HG03460 (cell line): Measurements from ENCODE around the gene XAGE3.
"Not testable (repeated sequence)": the region's sequence is repeated elsewhere in the genome, so short reads cannot be mapped to it uniquely, and the experiment has no call there.

ENCODE experiments used
- ATAC-seq: cut with Tn5 transposase; IDR thresholded peaks from one replicate; pipeline ENCODE4 v1.9.1; 2021; ENCODE audit not compliant: unreplicated experiment

Gene XAGE3

GRCh38 chrX:52843619-52844018 lies 24.3 kb downstream of the XAGE3 start:
- ATAC-seq: not testable (repeated sequence)

DNA sequence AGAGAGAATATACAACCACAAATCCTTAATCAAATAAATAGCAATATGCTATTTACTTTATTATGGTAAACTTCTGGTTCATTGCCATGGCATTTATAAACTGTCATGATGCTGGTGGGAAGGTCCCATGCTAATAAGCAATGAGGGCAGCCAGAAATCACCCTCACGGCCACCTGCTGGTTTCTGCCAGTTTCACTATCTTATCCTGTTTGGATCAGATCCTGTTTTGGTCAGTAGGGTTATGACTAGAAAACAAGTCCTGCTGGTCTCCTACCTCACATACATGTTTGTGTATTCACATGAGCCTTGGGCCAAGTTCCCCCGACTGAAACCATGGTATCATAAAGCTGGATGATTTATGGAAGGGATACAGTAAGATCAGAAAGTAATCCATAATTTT lies 28.7 kb downstream of the XAGE3 start:
- no peak for ATAC-seq

GRCh38 chrX:52830551-52830950 lies 37.3 kb downstream of the XAGE3 start:
- ATAC-seq: no peak

- ATAC-seq: no peak
Observed at GRCh38 chrX:52824608-52825007, 43.3 kb downstream of the XAGE3 start.

DNA sequence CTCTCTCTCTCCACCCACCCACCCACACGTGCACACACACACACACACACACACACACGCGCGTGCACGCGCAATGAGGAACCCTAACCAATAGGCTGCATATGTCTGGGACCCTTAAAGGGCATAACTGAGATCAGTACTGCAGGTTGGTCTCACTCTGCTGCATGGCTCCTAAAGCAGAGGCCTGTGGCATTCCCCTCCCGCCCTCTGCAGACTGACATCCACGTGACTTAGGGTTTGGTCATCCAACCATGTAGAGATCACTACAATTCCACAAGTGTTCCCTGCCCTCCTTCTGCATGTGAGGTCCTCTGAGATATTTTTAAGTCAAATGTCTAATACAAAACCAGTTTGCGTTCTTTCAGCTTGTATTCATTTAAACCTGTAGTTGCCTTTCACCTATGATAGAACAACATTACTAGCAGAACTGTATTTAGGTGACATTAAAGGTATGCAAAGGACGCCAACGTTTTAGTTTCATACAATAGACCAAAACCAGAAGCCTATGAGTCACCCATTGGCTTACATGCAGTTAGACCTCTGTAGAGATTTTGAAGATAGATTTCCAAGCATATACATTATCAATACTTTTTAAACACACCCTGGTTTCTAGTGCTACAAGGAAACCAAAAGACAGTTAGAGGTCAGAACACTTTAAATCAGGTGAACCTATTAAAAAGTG lies 46.7 kb downstream of the XAGE3 start:
- ATAC-seq: no peak

DNA sequence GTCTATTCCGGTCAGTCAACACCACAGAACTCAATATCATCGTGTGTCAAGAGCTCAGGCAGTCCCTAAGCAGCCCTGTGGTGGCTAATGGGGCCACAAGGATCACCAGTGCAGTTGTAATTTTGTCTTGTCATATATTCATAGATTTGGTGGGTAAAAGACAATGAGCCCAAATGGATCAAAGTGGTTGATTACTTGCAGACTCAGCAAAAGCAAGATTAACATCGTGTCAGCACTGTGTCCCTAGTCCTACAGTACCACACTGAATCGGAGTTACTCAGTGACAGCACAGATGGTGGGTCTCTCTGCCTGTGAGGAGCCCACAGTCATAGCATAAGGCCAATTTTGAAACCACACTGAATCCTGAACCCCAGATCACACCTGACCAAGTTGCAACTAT lies 48.1 kb downstream of the XAGE3 start:
- no peak for ATAC-seq
